Prostate gland (tissue), 2 donors: Measurements from ENCODE around the gene ARHGEF37.

Experiments used
- CTCF ChIP-seq, 4 experiments: fragments of 200-600 bp in 2 of 4; fragments of 450-650 bp in 2 of 4; sonication (generic) in 2 of 4; IDR thresholded peaks; 1 replicate in 3 of 4; 2 replicates in 1 of 4; pipeline ENCODE4 v1.5.1; 2016 to 2019; ENCODE audit warnings: antibody characterized with exemption in 4 of 4, mild to moderate bottlenecking in 2 of 4, moderate library complexity in 2 of 4
- POLR2AphosphoS5 ChIP-seq: sonication (generic); formaldehyde crosslinking; IDR thresholded peaks from one replicate; pipeline ENCODE4 v1.6.1; 2017; ENCODE audit warnings: antibody characterized with exemption

GRCh38 chr5:149666212-149666852 is 85.0 kb downstream of the ARHGEF37 start:
- TF ChIP-seq CTCF (IDR thresholded peaks at IDR 0.05) (no peak), POLR2AphosphoS5 (no peak)
